Keratinocyte (primary cell): ENCODE results near the gene NCKAP5. TPM values are rescaled to one million over a fixed set of nuclear protein-coding genes. Genes with fewer than 3 reads are reported as not detected.

Experiments used
- DNase-seq: peaks from one replicate; pipeline ENCODE4 v3.0.0-alpha.2; 2011; ENCODE audit warnings: low read depth, missing footprints, low spot score
- FAIRE-seq: peaks from 2 replicates; lab custom pipeline; 2011; peaks lifted over from hg19 to GRCh38; lab: Jason Lieb, UNC
- H2AFZ ChIP-seq: 2 replicates; pipeline ENCODE4 v1.6.0; 2012; ENCODE audit warnings: low read length, control low read depth, inconsistent platforms; ENCODE audit not compliant: control insufficient read depth
- H3K27ac ChIP-seq: 2 replicates; pipeline ENCODE4 v1.5.1; 2011; ENCODE audit warnings: low read length; ENCODE audit not compliant: control insufficient read depth, insufficient read depth
- H3K27me3 ChIP-seq: 3 replicates; pipeline ENCODE4 v1.6.0; 2011; ENCODE audit warnings: low read length; ENCODE audit not compliant: control insufficient read depth, insufficient read depth; ENCODE audit errors: extremely low read depth
- H3K36me3 ChIP-seq, 2 experiments: 2 replicates in 1 of 2; 3 replicates in 1 of 2; pipeline ENCODE4 v1.5.1; 2011; ENCODE audit warnings: low read length in 2 of 2, mild to moderate bottlenecking in 1 of 2; ENCODE audit not compliant: control insufficient read depth in 2 of 2, insufficient read depth in 2 of 2; ENCODE audit errors: extremely low read depth in 1 of 2
- H3K4me1 ChIP-seq: 3 replicates; pipeline ENCODE4 v1.5.1; 2011; ENCODE audit warnings: low read length; ENCODE audit not compliant: control insufficient read depth, insufficient read depth; ENCODE audit errors: extremely low read depth
- H3K4me2 ChIP-seq: 3 replicates; pipeline ENCODE4 v1.6.0; 2011; ENCODE audit warnings: low read depth, low read length; ENCODE audit not compliant: control insufficient read depth, insufficient read depth; ENCODE audit errors: extremely low read depth
- H3K4me3 ChIP-seq, 3 experiments: fragments of 200-600 bp in 1 of 3; sonication (generic) in 1 of 3; 2 replicates in 2 of 3; 3 replicates in 1 of 3; pipeline ENCODE4 v1.5.1; 2011 to 2016; ENCODE audit warnings: low read length in 3 of 3, mild to moderate bottlenecking in 3 of 3, control low read depth in 2 of 3, inconsistent platforms in 1 of 3, low read depth in 1 of 3, mixed read lengths in 1 of 3, mixed run types in 1 of 3, moderate library complexity in 1 of 3; ENCODE audit not compliant: control insufficient read depth in 2 of 3, insufficient read depth in 2 of 3; ENCODE audit errors: extremely low read depth in 1 of 3
- H3K79me2 ChIP-seq: 2 replicates; pipeline ENCODE4 v1.6.0; 2012; ENCODE audit warnings: low read length; ENCODE audit not compliant: control insufficient read depth, insufficient read depth
- H3K9ac ChIP-seq: 3 replicates; pipeline ENCODE4 v1.6.0; 2011; ENCODE audit warnings: low read length; ENCODE audit not compliant: control insufficient read depth, insufficient read depth; ENCODE audit errors: extremely low read depth
- H3K9me1 ChIP-seq: 3 replicates; pipeline ENCODE4 v1.6.0; 2011; ENCODE audit warnings: low read length; ENCODE audit not compliant: control insufficient read depth, insufficient read depth; ENCODE audit errors: extremely low read depth
- H3K9me3 ChIP-seq: 2 replicates; pipeline ENCODE4 v1.5.1; 2012; ENCODE audit warnings: low read depth, low read length; ENCODE audit not compliant: control insufficient read depth
- H4K20me1 ChIP-seq: 3 replicates; pipeline ENCODE4 v1.6.0; 2011; ENCODE audit warnings: low read length; ENCODE audit not compliant: control insufficient read depth, insufficient read depth; ENCODE audit errors: extremely low read depth
- EZH2 ChIP-seq: IDR thresholded peaks from one replicate; pipeline ENCODE4 v1.6.1; 2012; ENCODE audit warnings: inconsistent platforms, mild to moderate bottlenecking, low read length, moderate library complexity
- dilution Hi-C: fragments of 300-500 bp; cut with MboI; formaldehyde crosslinking; loops from one replicate; pipeline ENCODE4 v1.7.0; 2020; ENCODE audit warnings: low sequenced_read_pairs; ENCODE audit not compliant: extremely low pct_ligation_motif_present
- polyA plus RNA-seq, 5 experiments: library from polyadenylated mRNA; depleted of rRNA in 3 of 5; stranded (reverse) in 3 of 5; stranded (forward) in 1 of 5; unstranded in 1 of 5; fragments of >200 nt; gene quantifications; 1 replicate in 1 of 5; 2 replicates in 3 of 5; 3 replicates in 1 of 5; pipeline versions ENCODE4 v1.2.1 to v1.2.3, GENCODE V29; 2011 to 2012; ENCODE audit warnings: missing spikeins in 2 of 5, low read depth in 1 of 5, low replicate concordance in 1 of 5
- TF ChIP-seq, protein P1 (sequence below), 3 experiments: IDR thresholded peaks in 1 of 3; conservative IDR thresholded peaks in 1 of 3; optimal IDR thresholded peaks in 1 of 3; 2 replicates in 2 of 3; 3 replicates in 1 of 3; pipeline versions ENCODE3 to v1.5.1; 2011; ENCODE audit warnings: low read length in 3 of 3, mild to moderate bottlenecking in 3 of 3, moderate library complexity in 2 of 3, control low read depth in 1 of 3, inconsistent platforms in 1 of 3; ENCODE audit not compliant: insufficient read depth in 2 of 3; ENCODE audit errors: extremely low read depth in 1 of 3

The NCKAP5 gene
- polyA plus RNA-seq, 1 donor (not counting 4 experiments of a cell fraction or from before 2014, with no cell fraction given) = 3.6 TPM

DNA sequence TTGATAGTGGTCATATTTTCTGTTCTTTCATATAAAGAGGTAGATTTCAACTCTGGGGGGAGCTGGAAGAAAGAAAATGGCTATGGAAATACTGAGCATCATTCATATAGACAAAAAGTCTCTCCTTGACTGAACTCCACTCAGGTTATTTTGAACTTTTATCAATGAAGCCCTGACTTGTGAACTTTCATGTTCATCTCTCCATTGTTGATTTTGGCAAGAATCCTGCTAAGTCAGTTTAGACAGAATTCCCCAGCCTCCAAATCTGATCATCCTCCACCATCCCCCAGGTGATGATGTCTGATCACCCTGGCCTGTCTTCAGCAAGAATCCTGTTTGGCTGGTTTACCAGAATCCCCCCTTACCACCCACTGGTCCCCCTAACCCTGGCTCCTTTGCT, 395.0 kb downstream of the NCKAP5 start:
- H3K4me2 ChIP-seq = no peak overlapping the region
- H4K20me1 ChIP-seq = no peaks in the 10 kb centered on the region
- H3K4me1 ChIP-seq = no peaks in the 10 kb centered on the region
- no peak overlapping the region for H3K4me3 ChIP-seq
- dilution Hi-C loops = no loop called here
- H3K9ac ChIP-seq = no peak overlapping the region
- H3K9me3 ChIP-seq = no peaks in the 10 kb centered on the region
- no peaks in the 10 kb centered on the region for H3K79me2 ChIP-seq
- H3K27ac ChIP-seq = no peak overlapping the region
- no peaks in the 10 kb centered on the region for H3K27me3 ChIP-seq
- no peak overlapping the region for H2AFZ ChIP-seq
- TF ChIP-seq, protein P1, sequence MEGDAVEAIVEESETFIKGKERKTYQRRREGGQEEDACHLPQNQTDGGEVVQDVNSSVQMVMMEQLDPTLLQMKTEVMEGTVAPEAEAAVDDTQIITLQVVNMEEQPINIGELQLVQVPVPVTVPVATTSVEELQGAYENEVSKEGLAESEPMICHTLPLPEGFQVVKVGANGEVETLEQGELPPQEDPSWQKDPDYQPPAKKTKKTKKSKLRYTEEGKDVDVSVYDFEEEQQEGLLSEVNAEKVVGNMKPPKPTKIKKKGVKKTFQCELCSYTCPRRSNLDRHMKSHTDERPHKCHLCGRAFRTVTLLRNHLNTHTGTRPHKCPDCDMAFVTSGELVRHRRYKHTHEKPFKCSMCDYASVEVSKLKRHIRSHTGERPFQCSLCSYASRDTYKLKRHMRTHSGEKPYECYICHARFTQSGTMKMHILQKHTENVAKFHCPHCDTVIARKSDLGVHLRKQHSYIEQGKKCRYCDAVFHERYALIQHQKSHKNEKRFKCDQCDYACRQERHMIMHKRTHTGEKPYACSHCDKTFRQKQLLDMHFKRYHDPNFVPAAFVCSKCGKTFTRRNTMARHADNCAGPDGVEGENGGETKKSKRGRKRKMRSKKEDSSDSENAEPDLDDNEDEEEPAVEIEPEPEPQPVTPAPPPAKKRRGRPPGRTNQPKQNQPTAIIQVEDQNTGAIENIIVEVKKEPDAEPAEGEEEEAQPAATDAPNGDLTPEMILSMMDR (optimal IDR thresholded peaks at IDR 0.05 in 1 of 3, IDR thresholded peaks at IDR 0.05 in 1 of 3, conservative IDR thresholded peaks at IDR 0.05 in 1 of 3; ENCODE audit: extremely low read depth in 1 of 3, insufficient read depth in 2 of 3, low read length in 3 of 3) = no peak
- no peak for TF ChIP-seq EZH2
- no peak for DNase-seq
- FAIRE-seq = no peak
- H3K36me3 ChIP-seq = no peaks in the 10 kb centered on the region
- H3K9me1 ChIP-seq = no peaks in the 10 kb centered on the region

DNA sequence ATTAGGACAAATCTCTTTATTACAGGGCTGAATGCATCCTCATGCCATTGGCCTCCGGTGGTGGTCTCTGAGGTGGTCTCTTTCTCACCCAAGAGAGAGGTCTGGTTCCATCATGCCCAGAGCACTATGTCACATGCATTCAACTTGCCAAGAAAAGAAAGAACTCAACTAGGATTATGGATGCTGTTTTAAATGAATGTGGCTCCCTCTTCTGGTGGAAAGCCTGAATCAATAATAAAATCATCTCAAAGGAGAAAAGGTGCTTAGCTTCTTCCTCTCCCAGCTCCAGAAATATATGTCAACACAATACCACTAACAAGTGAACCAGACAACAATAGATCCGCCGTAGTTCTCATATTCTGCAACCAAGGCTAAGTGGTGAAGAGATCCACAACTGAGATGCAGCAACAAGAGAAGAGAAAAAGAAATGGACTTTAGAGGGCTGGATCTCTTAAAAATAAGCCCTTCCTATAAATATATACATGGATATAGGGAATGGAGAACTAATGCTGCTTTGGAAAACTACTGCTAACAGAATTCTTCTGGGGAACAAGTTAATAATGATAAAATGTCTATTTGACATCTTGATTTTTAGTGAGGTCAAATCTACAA, 396.8 kb downstream of the NCKAP5 start:
- TF ChIP-seq, protein P1 (optimal IDR thresholded peaks at IDR 0.05 in 1 of 3, IDR thresholded peaks at IDR 0.05 in 1 of 3, conservative IDR thresholded peaks at IDR 0.05 in 1 of 3; ENCODE audit: extremely low read depth in 1 of 3, insufficient read depth in 2 of 3, low read length in 3 of 3) = peak in 2 of 3 experiments; percentile 36 to 62
- no peak for TF ChIP-seq EZH2
- Histone ChIP-seq H2AFZ (no peak overlapping the region), H4K20me1 (no peaks in the 10 kb centered on the region), H3K4me2 (no peak overlapping the region), H3K9me3 (no peaks in the 10 kb centered on the region), H3K79me2 (no peaks in the 10 kb centered on the region), H3K36me3 (no peaks in the 10 kb centered on the region), H3K4me3 (no peak overlapping the region), H3K9ac (no peak overlapping the region), H3K9me1 (no peaks in the 10 kb centered on the region), H3K27me3 (no peaks in the 10 kb centered on the region), H3K4me1 (no peaks in the 10 kb centered on the region), H3K27ac (no peak overlapping the region)
- DNase-seq (no peak), FAIRE-seq (peak; percentile 64)
- dilution Hi-C loops = no loop called here
